OCI-LY3 (cell line): Measurements from ENCODE around the gene RNASE4.

Experiments used
- H2AFZ ChIP-seq: fragments of 200-600, 300-600 bp; shearing (Covaris generic); 2 replicates; pipeline ENCODE4 v1.6.0; 2014; ENCODE audit warnings: antibody characterized with exemption, low read depth, low read length
- H3K27ac ChIP-seq: fragments of 200-600, 300-600 bp; sonication (generic); 2 replicates; pipeline ENCODE4 v1.5.1; 2014; ENCODE audit warnings: mild to moderate bottlenecking, low read length, moderate library complexity, mixed read lengths
- H3K27me3 ChIP-seq: fragments of 200-600, 300-600 bp; sonication (generic); 2 replicates; pipeline ENCODE4 v1.6.1; 2014; ENCODE audit warnings: low read depth, low read length, mixed read lengths
- H3K36me3 ChIP-seq: fragments of 200-600, 300-600 bp; sonication (generic); replicated peaks from 2 replicates; pipeline ENCODE3; 2014; ENCODE audit warnings: low read depth, low read length, mixed read lengths
- H3K4me1 ChIP-seq: fragments of 300-600, 200-600 bp; sonication (generic); 2 replicates; pipeline ENCODE4 v1.6.1; 2014; ENCODE audit warnings: low read length, mixed read lengths
- H3K4me2 ChIP-seq: fragments of 200-600, 300-600 bp; sonication (generic); 2 replicates; pipeline ENCODE4 v1.6.1; 2014; ENCODE audit warnings: low read length, mixed read lengths
- H3K4me3 ChIP-seq: fragments of 300-600, 200-600 bp; sonication (generic); 2 replicates; pipeline ENCODE4 v1.5.1; 2014; ENCODE audit warnings: antibody characterized with exemption, mild to moderate bottlenecking, low read length, moderate library complexity
- H3K79me2 ChIP-seq: fragments of 300-600, 200-600 bp; shearing (Covaris generic); 2 replicates; pipeline ENCODE4 v1.6.1; 2014; ENCODE audit warnings: mild to moderate bottlenecking, low read length, mixed read lengths
- H3K9ac ChIP-seq: fragments of 300-600, 200-600 bp; shearing (Covaris generic); 2 replicates; pipeline ENCODE4 v1.6.0; 2014; ENCODE audit warnings: mild to moderate bottlenecking, low read length, moderate library complexity
- H3K9me3 ChIP-seq: fragments of 200-600, 300-600 bp; shearing (Covaris generic); 2 replicates; pipeline ENCODE4 v1.6.1; 2014; ENCODE audit warnings: low read length, mixed read lengths; ENCODE audit not compliant: insufficient read depth
- H4K20me1 ChIP-seq: fragments of 200-600, 300-600 bp; sonication (generic); 2 replicates; pipeline ENCODE4 v1.6.1; 2016; ENCODE audit warnings: low read length, mixed read lengths; ENCODE audit not compliant: insufficient read depth
- EZH2phosphoT487 ChIP-seq: fragments of 200-600 bp; shearing (Covaris generic); IDR thresholded peaks from 2 replicates; pipeline ENCODE4 v1.6.1; 2018; ENCODE audit warnings: antibody characterized with exemption, mixed run types, low read depth
- TF ChIP-seq, protein P1 (sequence below): fragments of 200-600, 300-600 bp; sonication (generic); IDR thresholded peaks from 2 replicates; pipeline ENCODE4 v1.5.1; 2014; ENCODE audit warnings: antibody characterized with exemption, low read length, low read depth

RNASE4 gene

DNA sequence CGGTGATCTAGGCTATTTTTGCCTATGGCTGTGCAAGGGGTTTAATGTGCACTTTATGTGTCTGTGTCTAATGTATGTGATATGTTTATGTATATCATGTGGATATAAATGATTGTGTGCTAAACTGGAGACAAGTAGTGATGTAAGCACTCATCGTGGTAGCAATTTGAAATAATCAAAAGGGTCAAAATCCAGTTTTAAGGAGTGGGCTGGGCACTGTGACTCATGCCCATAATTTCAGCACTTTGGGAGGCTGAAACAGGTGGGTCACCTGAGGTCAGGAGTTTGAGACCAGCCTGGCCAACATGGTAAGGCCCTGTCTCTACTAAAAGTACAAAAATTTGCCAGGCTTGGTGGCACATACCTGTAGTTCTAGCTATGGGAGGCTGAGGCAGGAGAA is 64.1 kb downstream of the RNASE4 start:
- TF ChIP-seq, protein P1, sequence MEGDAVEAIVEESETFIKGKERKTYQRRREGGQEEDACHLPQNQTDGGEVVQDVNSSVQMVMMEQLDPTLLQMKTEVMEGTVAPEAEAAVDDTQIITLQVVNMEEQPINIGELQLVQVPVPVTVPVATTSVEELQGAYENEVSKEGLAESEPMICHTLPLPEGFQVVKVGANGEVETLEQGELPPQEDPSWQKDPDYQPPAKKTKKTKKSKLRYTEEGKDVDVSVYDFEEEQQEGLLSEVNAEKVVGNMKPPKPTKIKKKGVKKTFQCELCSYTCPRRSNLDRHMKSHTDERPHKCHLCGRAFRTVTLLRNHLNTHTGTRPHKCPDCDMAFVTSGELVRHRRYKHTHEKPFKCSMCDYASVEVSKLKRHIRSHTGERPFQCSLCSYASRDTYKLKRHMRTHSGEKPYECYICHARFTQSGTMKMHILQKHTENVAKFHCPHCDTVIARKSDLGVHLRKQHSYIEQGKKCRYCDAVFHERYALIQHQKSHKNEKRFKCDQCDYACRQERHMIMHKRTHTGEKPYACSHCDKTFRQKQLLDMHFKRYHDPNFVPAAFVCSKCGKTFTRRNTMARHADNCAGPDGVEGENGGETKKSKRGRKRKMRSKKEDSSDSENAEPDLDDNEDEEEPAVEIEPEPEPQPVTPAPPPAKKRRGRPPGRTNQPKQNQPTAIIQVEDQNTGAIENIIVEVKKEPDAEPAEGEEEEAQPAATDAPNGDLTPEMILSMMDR, result no peak
- no peak for TF ChIP-seq EZH2phosphoT487
- no peak overlapping the region for H3K4me2 ChIP-seq

DNA sequence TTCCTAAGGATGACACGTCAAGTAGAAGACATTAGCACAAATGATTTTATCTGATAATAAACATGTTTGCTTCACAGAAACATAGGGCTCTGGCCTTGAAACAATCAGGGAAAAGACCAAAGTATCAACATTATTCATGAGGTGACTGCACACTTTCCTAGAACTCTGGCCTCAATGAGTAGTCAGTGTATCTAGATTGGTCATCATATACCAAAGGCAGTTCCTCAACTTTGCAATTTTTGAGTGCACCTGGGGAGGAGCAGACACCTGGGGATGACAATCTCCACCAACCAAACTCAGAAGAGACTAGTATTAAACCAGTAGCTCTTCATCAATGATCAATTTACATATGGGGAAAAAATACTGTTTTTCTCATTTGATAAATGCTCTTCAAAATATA is 65.8 kb downstream of the RNASE4 start:
- peaks cover 10% of the 10 kb centered on the region; the same call in 1 of the 2 replicates for H3K9me3 ChIP-seq

More for the DNA sequence above, 64.1 kb downstream of the RNASE4 start:
- Histone ChIP-seq H3K79me2 (no peaks in the 10 kb centered on the region), H3K27ac (no peak overlapping the region), H4K20me1 (no peaks in the 10 kb centered on the region), H3K4me3 (no peak overlapping the region), H3K9me3 (peaks cover 10% of the 10 kb centered on the region; the same call in 1 of the 2 replicates), H3K9ac (no peak overlapping the region), H2AFZ (no peak overlapping the region), H3K4me1 (no peaks in the 10 kb centered on the region), H3K27me3 (no peaks in the 10 kb centered on the region), H3K36me3 (no peaks in the 10 kb centered on the region)

More for the DNA sequence above, 65.8 kb downstream of the RNASE4 start:
- no peaks in the 10 kb centered on the region for H3K79me2 ChIP-seq
- no peak overlapping the region for H3K4me3 ChIP-seq
- no peaks in the 10 kb centered on the region for H3K36me3 ChIP-seq
- TF ChIP-seq, protein P1, result no peak
- no peak for TF ChIP-seq EZH2phosphoT487
- H3K4me1 ChIP-seq, result no peaks in the 10 kb centered on the region
- no peak overlapping the region for H3K9ac ChIP-seq
- no peaks in the 10 kb centered on the region for H3K27me3 ChIP-seq
- H3K27ac ChIP-seq, result no peak overlapping the region
- no peaks in the 10 kb centered on the region for H4K20me1 ChIP-seq
- H2AFZ ChIP-seq, result no peak overlapping the region
- H3K4me2 ChIP-seq, result no peak overlapping the region
